Ishikawa (cell line): ENCODE data around the gene APBB2.
A peak's percentile ranks its signal among the peaks of the same experiment; 100 is the strongest.

Experiments
- CEBPB ChIP-seq: IDR thresholded peaks from 2 replicates; pipeline ENCODE4 v1.6.1; 2012
- CREB1 ChIP-seq: IDR thresholded peaks from 2 replicates; pipeline ENCODE4 v1.6.1; 2012; ENCODE audit warnings: low read depth
- EGR1 ChIP-seq: IDR thresholded peaks from 2 replicates; pipeline ENCODE4 v1.6.1; 2012
- EP300 ChIP-seq: IDR thresholded peaks from 2 replicates; pipeline ENCODE4 v1.6.1; 2012; ENCODE audit warnings: borderline replicate concordance
- FOXM1 ChIP-seq: IDR thresholded peaks from 2 replicates; pipeline ENCODE4 v1.6.1; 2012; ENCODE audit warnings: low read depth, borderline replicate concordance
- MAX ChIP-seq: IDR thresholded peaks from 2 replicates; pipeline ENCODE4 v1.6.1; 2012
- NFIC ChIP-seq: IDR thresholded peaks from 2 replicates; pipeline ENCODE4 v1.6.1; 2012
- RAD21 ChIP-seq: IDR thresholded peaks from 2 replicates; pipeline ENCODE4 v1.6.1; 2012; ENCODE audit warnings: low read depth
- TAF1 ChIP-seq: IDR thresholded peaks from 2 replicates; pipeline ENCODE4 v1.6.1; 2012; ENCODE audit warnings: low read depth, mild to moderate bottlenecking
- TCF12 ChIP-seq: IDR thresholded peaks from 2 replicates; pipeline ENCODE4 v1.6.1; 2012; ENCODE audit warnings: low read depth
- TEAD4 ChIP-seq: IDR thresholded peaks from 2 replicates; pipeline ENCODE4 v1.6.1; 2012
- YY1 ChIP-seq: IDR thresholded peaks from 2 replicates; pipeline ENCODE4 v1.6.1; 2012; ENCODE audit warnings: low read depth
- ZBTB7A ChIP-seq: IDR thresholded peaks from 2 replicates; pipeline ENCODE4 v1.6.1; 2012; ENCODE audit warnings: low read depth
- TF ChIP-seq, protein P1 (sequence below): IDR thresholded peaks from 2 replicates; pipeline ENCODE4 v1.6.1; 2012; ENCODE audit warnings: low read depth, mild to moderate bottlenecking
- TF ChIP-seq, protein P2 (sequence below): IDR thresholded peaks from 2 replicates; pipeline ENCODE4 v1.6.1; 2012

Gene APBB2

GRCh38 chr4:41217374-41217773 is 3.0 kb upstream of the APBB2 start:
- TF ChIP-seq TCF12 (no peak), TEAD4 (no peak), FOXM1 (no peak), EGR1 (no peak), CEBPB (no peak), EP300 (no peak), MAX (no peak), RAD21 (no peak), YY1 (no peak), TAF1 (no peak), ZBTB7A (no peak), CREB1 (no peak)
- TF ChIP-seq, protein P1, sequence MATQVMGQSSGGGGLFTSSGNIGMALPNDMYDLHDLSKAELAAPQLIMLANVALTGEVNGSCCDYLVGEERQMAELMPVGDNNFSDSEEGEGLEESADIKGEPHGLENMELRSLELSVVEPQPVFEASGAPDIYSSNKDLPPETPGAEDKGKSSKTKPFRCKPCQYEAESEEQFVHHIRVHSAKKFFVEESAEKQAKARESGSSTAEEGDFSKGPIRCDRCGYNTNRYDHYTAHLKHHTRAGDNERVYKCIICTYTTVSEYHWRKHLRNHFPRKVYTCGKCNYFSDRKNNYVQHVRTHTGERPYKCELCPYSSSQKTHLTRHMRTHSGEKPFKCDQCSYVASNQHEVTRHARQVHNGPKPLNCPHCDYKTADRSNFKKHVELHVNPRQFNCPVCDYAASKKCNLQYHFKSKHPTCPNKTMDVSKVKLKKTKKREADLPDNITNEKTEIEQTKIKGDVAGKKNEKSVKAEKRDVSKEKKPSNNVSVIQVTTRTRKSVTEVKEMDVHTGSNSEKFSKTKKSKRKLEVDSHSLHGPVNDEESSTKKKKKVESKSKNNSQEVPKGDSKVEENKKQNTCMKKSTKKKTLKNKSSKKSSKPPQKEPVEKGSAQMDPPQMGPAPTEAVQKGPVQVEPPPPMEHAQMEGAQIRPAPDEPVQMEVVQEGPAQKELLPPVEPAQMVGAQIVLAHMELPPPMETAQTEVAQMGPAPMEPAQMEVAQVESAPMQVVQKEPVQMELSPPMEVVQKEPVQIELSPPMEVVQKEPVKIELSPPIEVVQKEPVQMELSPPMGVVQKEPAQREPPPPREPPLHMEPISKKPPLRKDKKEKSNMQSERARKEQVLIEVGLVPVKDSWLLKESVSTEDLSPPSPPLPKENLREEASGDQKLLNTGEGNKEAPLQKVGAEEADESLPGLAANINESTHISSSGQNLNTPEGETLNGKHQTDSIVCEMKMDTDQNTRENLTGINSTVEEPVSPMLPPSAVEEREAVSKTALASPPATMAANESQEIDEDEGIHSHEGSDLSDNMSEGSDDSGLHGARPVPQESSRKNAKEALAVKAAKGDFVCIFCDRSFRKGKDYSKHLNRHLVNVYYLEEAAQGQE, result no peak
- TF ChIP-seq, protein P2, sequence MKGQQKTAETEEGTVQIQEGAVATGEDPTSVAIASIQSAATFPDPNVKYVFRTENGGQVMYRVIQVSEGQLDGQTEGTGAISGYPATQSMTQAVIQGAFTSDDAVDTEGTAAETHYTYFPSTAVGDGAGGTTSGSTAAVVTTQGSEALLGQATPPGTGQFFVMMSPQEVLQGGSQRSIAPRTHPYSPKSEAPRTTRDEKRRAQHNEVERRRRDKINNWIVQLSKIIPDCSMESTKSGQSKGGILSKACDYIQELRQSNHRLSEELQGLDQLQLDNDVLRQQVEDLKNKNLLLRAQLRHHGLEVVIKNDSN, result no peak

GRCh38 chr4:41217020-41217333 is 2.6 kb upstream of the APBB2 start:
- no peak for TF ChIP-seq YY1
- TF ChIP-seq RAD21, result no peak
- TF ChIP-seq NFIC, result no peak
- TF ChIP-seq, protein P2, result no peak
- no peak for TF ChIP-seq TCF12
- no peak for TF ChIP-seq TAF1
- TF ChIP-seq MAX, result no peak
- TF ChIP-seq TEAD4, result no peak
- no peak for TF ChIP-seq ZBTB7A
- TF ChIP-seq EGR1, result no peak
- TF ChIP-seq, protein P1, result no peak
- no peak for TF ChIP-seq FOXM1
- TF ChIP-seq CREB1, result no peak
- no peak for TF ChIP-seq CEBPB
- no peak for TF ChIP-seq EP300

- TF ChIP-seq TEAD4 (peak; percentile 44), EP300 (no peak), EGR1 (no peak), YY1 (peak; percentile 67), RAD21 (peak; percentile 37; the same call in 1 of the 2 replicates), CREB1 (peak; percentile 21; the same call in 1 of the 2 replicates), TAF1 (peak; percentile 90), TCF12 (no peak; the same call in 1 of the 2 replicates), NFIC (0 out of 2 replicates have a peak, but pooled peaks have one; percentile 14), CEBPB (peak; percentile 85), FOXM1 (no peak), MAX (peak; percentile 64), ZBTB7A (peak; percentile 75; the same call in 1 of the 2 replicates)
- TF ChIP-seq, protein P2, result peak; percentile 16; the same call in 1 of the 2 replicates
Measured at GRCh38 chr4:41216294-41217019, 2.1 kb upstream of the APBB2 start.

DNA sequence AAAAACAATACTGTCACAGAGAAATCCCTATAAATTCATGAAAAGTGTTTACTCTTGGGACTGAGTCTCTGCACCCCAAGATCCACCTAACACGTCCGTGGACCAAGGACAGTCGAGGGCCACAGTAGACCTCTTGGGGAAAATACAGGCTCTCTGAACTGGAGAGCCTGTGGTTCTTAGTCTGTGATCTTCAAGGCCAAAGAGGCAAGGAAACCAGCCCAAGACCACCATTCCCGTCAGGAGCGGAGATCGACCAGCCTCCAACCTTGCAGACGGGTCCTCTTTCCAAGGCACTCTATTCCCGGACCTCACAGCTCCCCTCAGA is 1.6 kb upstream of the APBB2 start:
- TF ChIP-seq MAX (no peak), EP300 (no peak)

- no peak for TF ChIP-seq TCF12
- TF ChIP-seq NFIC, result no peak
- TF ChIP-seq ZBTB7A, result no peak
- TF ChIP-seq EGR1, result no peak
- TF ChIP-seq, protein P2, result no peak
- TF ChIP-seq MAX, result no peak
- no peak for TF ChIP-seq FOXM1
- TF ChIP-seq TEAD4, result no peak
- TF ChIP-seq YY1, result no peak
- no peak for TF ChIP-seq CEBPB
- no peak for TF ChIP-seq TAF1
- TF ChIP-seq EP300, result no peak
Measured at GRCh38 chr4:41215155-41215554, 813 bp upstream of the APBB2 start.
